ENCODE data around the gene MACROD1.
A peak's percentile ranks its signal among the peaks of the same experiment; 100 is the strongest.

MACROD1 gene

DNA sequence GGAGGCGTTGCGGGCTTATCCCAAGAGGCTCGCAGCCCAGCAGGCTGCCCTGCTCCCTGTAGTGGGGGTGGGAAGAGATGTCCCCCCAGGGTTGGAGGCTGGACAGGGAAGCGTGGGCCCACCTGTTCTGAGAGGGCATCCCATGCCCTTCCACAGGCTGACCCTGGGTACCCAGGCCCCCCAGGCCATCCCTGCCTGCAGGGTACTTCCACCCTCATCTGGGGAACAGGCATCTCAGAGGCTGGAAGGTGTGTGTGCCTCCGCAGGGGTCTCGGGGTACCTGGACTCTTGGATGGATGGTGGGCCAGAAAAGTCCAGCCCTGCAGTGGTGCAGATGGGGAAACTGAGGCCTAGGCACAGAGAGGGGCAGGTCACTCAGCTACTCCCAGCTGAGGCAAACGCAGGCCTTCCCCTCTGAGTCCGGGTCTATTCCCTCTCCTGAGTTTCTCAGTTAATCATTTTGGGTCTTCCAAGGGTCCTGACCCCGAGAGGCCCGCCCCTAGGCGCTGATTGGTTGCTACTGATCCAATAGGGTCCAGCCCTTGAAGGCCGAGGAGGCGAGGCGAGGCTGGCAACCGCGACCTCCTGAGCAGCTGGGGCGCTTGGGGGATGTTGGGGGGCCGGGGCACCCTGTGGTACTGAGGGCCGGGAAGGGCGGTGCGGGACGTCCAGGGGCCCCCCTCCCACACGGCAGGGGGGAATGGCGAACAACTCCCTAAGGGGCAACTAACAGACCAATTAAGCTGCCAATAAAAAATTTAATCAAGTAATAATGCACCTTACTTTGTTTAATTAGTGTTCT, 106.4 kb downstream of the MACROD1 start:
- H3K4me3 ChIP-seq (ENCODE audit: low read length in 2 of 2): no peak overlapping the region
- no peak overlapping the region for H3K27ac ChIP-seq (ENCODE audit: low read length)
- H3K27me3 ChIP-seq (ENCODE audit: control insufficient read depth in 1 of 2, insufficient read depth in 2 of 2, low read length in 2 of 2): no peaks in the 10 kb centered on the region
- peaks cover 55% of the 10 kb centered on the region for H3K4me1 ChIP-seq (ENCODE audit: control insufficient read depth, insufficient read depth, low read length)
- H3K9ac ChIP-seq (ENCODE audit: low read length in 2 of 2): no peak overlapping the region
- no peaks in the 10 kb centered on the region for H3K36me3 ChIP-seq (ENCODE audit: control insufficient read depth in 2 of 2, insufficient read depth in 2 of 2, low read length in 2 of 2)
- H3K9me3 ChIP-seq (ENCODE audit: control insufficient read depth in 2 of 2, low read length in 2 of 2): no peaks in the 10 kb centered on the region

DNA sequence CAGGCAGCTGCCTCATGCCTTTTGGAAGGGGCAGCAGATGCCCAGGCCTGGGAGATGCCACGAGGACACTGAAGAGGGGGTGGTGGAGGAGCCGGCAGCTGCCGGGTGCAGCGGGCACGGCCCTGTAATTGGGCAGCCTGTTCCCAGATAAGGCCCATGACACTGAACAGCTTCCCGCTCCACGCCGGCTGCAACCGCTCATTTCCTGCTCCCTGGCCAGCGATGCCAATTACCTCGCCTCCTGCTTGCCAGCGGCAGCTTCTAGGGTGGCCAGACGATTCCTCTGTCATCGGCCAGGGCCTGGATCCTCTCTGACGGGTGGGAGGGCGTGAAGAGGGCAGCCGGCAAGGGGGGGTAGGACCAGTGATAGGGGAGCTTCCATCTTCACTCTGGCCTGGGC, 107.4 kb downstream of the MACROD1 start:
- H3K27me3 ChIP-seq (ENCODE audit: control insufficient read depth in 1 of 2, insufficient read depth in 2 of 2, low read length in 2 of 2): no peaks in the 10 kb centered on the region
- no peaks in the 10 kb centered on the region for H3K9me3 ChIP-seq (ENCODE audit: control insufficient read depth in 2 of 2, low read length in 2 of 2)
- peak overlapping the region; percentile 37 for H3K27ac ChIP-seq (ENCODE audit: low read length)
- no peaks in the 10 kb centered on the region for H3K36me3 ChIP-seq (ENCODE audit: control insufficient read depth in 2 of 2, insufficient read depth in 2 of 2, low read length in 2 of 2)
- no peak overlapping the region for H3K4me3 ChIP-seq (ENCODE audit: low read length in 2 of 2)
- peak overlapping the region in 1 of 2 donors; percentile 13 for H3K9ac ChIP-seq (ENCODE audit: low read length in 2 of 2)
- H3K4me1 ChIP-seq (ENCODE audit: control insufficient read depth, insufficient read depth, low read length): peaks cover 54% of the 10 kb centered on the region

DNA sequence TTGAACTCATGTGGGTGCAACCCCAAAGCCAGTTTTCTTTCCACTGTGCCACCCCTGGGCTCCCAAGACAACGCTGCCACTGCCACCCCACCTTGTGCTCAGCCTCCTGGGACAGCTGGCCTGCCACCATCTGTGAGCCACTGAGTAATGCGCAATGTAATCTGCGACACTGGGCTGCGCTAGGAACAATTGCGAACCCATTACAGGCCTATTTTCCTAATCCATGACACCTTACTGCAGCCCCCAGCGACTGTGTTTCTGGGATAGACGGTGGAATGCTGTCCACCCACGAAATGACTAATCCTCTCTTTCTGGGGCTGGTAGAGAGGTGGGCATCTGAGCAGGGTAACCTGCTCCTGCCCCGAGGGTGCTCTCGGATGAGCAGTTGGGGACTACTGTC, 108.0 kb downstream of the MACROD1 start:
- H3K9me3 ChIP-seq (ENCODE audit: control insufficient read depth in 2 of 2, low read length in 2 of 2): no peaks in the 10 kb centered on the region
- H3K9ac ChIP-seq (ENCODE audit: low read length in 2 of 2): peak overlapping the region in 1 of 2 donors; percentile 13
- H3K4me3 ChIP-seq (ENCODE audit: low read length in 2 of 2): no peak overlapping the region

GRCh38 chr11:64056861-64057260, 109.1 kb downstream of the MACROD1 start:
- Histone ChIP-seq H3K4me3 (ENCODE audit: low read length in 2 of 2) (no peak overlapping the region), H3K27me3 (ENCODE audit: control insufficient read depth in 1 of 2, insufficient read depth in 2 of 2, low read length in 2 of 2) (no peaks in the 10 kb centered on the region), H3K9me3 (ENCODE audit: control insufficient read depth in 2 of 2, low read length in 2 of 2) (no peaks in the 10 kb centered on the region), H3K36me3 (ENCODE audit: control insufficient read depth in 2 of 2, insufficient read depth in 2 of 2, low read length in 2 of 2) (no peaks in the 10 kb centered on the region), H3K27ac (ENCODE audit: low read length) (peak overlapping the region; percentile 37), H3K9ac (ENCODE audit: low read length in 2 of 2) (peak overlapping the region in 1 of 2 donors; percentile 42), H3K4me1 (ENCODE audit: control insufficient read depth, insufficient read depth, low read length) (peaks cover 54% of the 10 kb centered on the region)

More for the DNA sequence above, 108.0 kb downstream of the MACROD1 start:
- no peak overlapping the region for H3K27ac ChIP-seq (ENCODE audit: low read length)
- no peaks in the 10 kb centered on the region for H3K27me3 ChIP-seq (ENCODE audit: control insufficient read depth in 1 of 2, insufficient read depth in 2 of 2, low read length in 2 of 2)
- H3K4me1 ChIP-seq (ENCODE audit: control insufficient read depth, insufficient read depth, low read length): peaks cover 54% of the 10 kb centered on the region
- H3K36me3 ChIP-seq (ENCODE audit: control insufficient read depth in 2 of 2, insufficient read depth in 2 of 2, low read length in 2 of 2): no peaks in the 10 kb centered on the region

DNA sequence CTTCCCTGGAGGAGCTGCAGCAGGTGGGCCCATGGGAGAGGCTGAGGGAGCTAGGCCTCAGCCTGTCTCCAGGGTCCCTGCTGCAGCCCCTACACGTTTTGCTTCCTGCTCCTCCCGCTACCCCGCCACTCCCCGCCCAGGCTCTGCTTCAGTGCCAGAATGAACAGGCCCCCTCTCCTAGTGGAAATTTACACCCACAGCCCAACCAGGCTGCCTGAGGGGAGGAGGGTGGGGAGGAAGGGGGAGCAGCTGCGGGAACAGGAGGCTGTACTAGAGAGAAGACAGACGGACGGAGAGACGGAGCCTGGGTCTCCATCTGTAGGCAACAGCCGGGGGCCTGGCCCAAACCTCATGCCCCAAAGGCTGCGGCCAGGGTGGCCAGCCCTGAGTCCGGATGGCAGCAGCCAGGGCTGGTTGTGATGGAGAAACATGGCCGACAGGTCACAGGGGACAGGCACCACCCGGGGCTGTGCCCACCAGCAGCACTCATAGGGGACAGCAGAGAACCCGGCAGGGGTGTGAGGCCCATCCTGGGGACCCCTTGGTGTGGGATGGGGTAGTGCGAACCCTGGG, 109.6 kb downstream of the MACROD1 start:
- Histone ChIP-seq H3K36me3 (ENCODE audit: control insufficient read depth in 2 of 2, insufficient read depth in 2 of 2, low read length in 2 of 2) (no peaks in the 10 kb centered on the region), H3K27me3 (ENCODE audit: control insufficient read depth in 1 of 2, insufficient read depth in 2 of 2, low read length in 2 of 2) (no peaks in the 10 kb centered on the region), H3K9me3 (ENCODE audit: control insufficient read depth in 2 of 2, low read length in 2 of 2) (no peaks in the 10 kb centered on the region), H3K4me1 (ENCODE audit: control insufficient read depth, insufficient read depth, low read length) (peaks cover 54% of the 10 kb centered on the region), H3K27ac (ENCODE audit: low read length) (peak overlapping the region; percentile 37), H3K4me3 (ENCODE audit: low read length in 2 of 2) (peak overlapping the region in 1 of 2 donors; percentile 15), H3K9ac (ENCODE audit: low read length in 2 of 2) (peak overlapping the region in 1 of 2 donors; percentile 42)

DNA sequence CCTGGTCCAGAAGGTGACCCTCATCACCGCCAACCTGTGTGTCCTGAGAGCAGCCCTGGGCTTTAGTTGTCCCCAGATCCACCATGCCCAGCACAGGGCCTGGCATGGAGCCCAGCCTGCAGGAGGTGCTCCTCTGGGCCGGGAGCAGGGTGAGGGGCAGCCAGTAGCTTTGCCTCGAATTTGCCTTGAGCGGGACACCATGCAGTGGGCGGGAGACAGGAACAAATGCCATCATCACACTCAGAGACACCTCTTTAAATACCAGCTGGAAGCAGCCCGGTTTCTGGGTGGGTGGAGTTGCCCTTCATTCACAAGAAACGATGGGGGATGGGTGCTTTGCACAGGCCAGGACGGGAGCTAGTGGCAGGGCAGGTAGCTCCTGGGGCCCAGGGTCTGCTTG, 110.8 kb downstream of the MACROD1 start:
- no peak overlapping the region for H3K27ac ChIP-seq (ENCODE audit: low read length)
- no peak overlapping the region for H3K4me3 ChIP-seq (ENCODE audit: low read length in 2 of 2)
- H3K9ac ChIP-seq (ENCODE audit: low read length in 2 of 2): no peak overlapping the region
- no peaks in the 10 kb centered on the region for H3K9me3 ChIP-seq (ENCODE audit: control insufficient read depth in 2 of 2, low read length in 2 of 2)
- H3K27me3 ChIP-seq (ENCODE audit: control insufficient read depth in 1 of 2, insufficient read depth in 2 of 2, low read length in 2 of 2): no peaks in the 10 kb centered on the region
- peaks cover 43% of the 10 kb centered on the region for H3K4me1 ChIP-seq (ENCODE audit: control insufficient read depth, insufficient read depth, low read length)
- H3K36me3 ChIP-seq (ENCODE audit: control insufficient read depth in 2 of 2, insufficient read depth in 2 of 2, low read length in 2 of 2): no peaks in the 10 kb centered on the region

DNA sequence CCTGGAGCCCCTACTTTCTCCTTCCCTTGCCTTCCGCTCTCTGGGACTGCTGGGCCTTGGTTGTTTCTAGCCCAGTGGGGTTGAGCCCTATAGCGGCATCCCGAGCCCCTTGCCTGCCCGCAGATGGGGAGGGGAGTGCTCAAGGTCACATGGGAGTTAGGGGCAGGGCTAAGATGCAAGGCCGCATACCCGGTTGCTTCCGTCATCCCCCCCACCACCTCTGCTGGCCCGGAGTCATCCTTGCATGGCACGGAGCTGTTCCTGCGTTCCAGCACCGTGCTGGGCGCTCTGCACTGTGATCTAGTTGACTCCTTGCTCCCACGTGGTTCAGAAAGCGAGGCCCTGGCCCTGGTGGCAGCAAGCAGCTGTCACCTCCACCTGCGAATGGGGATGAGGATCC, 112.2 kb downstream of the MACROD1 start:
- H3K27ac ChIP-seq (ENCODE audit: low read length): no peak overlapping the region
- peak overlapping the region in 1 of 2 donors; percentile 21 for H3K9ac ChIP-seq (ENCODE audit: low read length in 2 of 2)
- H3K9me3 ChIP-seq (ENCODE audit: control insufficient read depth in 2 of 2, low read length in 2 of 2): no peaks in the 10 kb centered on the region
- H3K36me3 ChIP-seq (ENCODE audit: control insufficient read depth in 2 of 2, insufficient read depth in 2 of 2, low read length in 2 of 2): no peaks in the 10 kb centered on the region
- no peaks in the 10 kb centered on the region for H3K27me3 ChIP-seq (ENCODE audit: control insufficient read depth in 1 of 2, insufficient read depth in 2 of 2, low read length in 2 of 2)
- no peak overlapping the region for H3K4me3 ChIP-seq (ENCODE audit: low read length in 2 of 2)
- H3K4me1 ChIP-seq (ENCODE audit: control insufficient read depth, insufficient read depth, low read length): peaks cover 38% of the 10 kb centered on the region

GRCh38 chr11:64052938-64053622, 112.8 kb downstream of the MACROD1 start:
- H3K4me3 ChIP-seq (ENCODE audit: low read length in 2 of 2): no peak overlapping the region
- peaks cover 32% of the 10 kb centered on the region for H3K4me1 ChIP-seq (ENCODE audit: control insufficient read depth, insufficient read depth, low read length)
- no peaks in the 10 kb centered on the region for H3K9me3 ChIP-seq (ENCODE audit: control insufficient read depth in 2 of 2, low read length in 2 of 2)
- H3K27ac ChIP-seq (ENCODE audit: low read length): no peak overlapping the region
- H3K27me3 ChIP-seq (ENCODE audit: control insufficient read depth in 1 of 2, insufficient read depth in 2 of 2, low read length in 2 of 2): no peaks in the 10 kb centered on the region
- no peaks in the 10 kb centered on the region for H3K36me3 ChIP-seq (ENCODE audit: control insufficient read depth in 2 of 2, insufficient read depth in 2 of 2, low read length in 2 of 2)
- no peak overlapping the region for H3K9ac ChIP-seq (ENCODE audit: low read length in 2 of 2)

GRCh38 chr11:64052436-64052835, 113.5 kb downstream of the MACROD1 start:
- Histone ChIP-seq H3K27ac (ENCODE audit: low read length) (no peak overlapping the region), H3K27me3 (ENCODE audit: control insufficient read depth in 1 of 2, insufficient read depth in 2 of 2, low read length in 2 of 2) (no peaks in the 10 kb centered on the region), H3K9ac (ENCODE audit: low read length in 2 of 2) (no peak overlapping the region), H3K9me3 (ENCODE audit: control insufficient read depth in 2 of 2, low read length in 2 of 2) (no peaks in the 10 kb centered on the region), H3K36me3 (ENCODE audit: control insufficient read depth in 2 of 2, insufficient read depth in 2 of 2, low read length in 2 of 2) (no peaks in the 10 kb centered on the region), H3K4me3 (ENCODE audit: low read length in 2 of 2) (no peak overlapping the region), H3K4me1 (ENCODE audit: control insufficient read depth, insufficient read depth, low read length) (peaks cover 25% of the 10 kb centered on the region)

- Histone ChIP-seq H3K9ac (ENCODE audit: low read length in 2 of 2) (no peak overlapping the region), H3K4me3 (ENCODE audit: low read length in 2 of 2) (no peak overlapping the region), H3K4me1 (ENCODE audit: control insufficient read depth, insufficient read depth, low read length) (peaks cover 14% of the 10 kb centered on the region), H3K27ac (ENCODE audit: low read length) (no peak overlapping the region), H3K9me3 (ENCODE audit: control insufficient read depth in 2 of 2, low read length in 2 of 2) (no peaks in the 10 kb centered on the region), H3K27me3 (ENCODE audit: control insufficient read depth in 1 of 2, insufficient read depth in 2 of 2, low read length in 2 of 2) (no peaks in the 10 kb centered on the region), H3K36me3 (ENCODE audit: control insufficient read depth in 2 of 2, insufficient read depth in 2 of 2, low read length in 2 of 2) (no peaks in the 10 kb centered on the region)
Observed at GRCh38 chr11:64051297-64051696, 114.6 kb downstream of the MACROD1 start.
